ENCODE data around the gene TCF25. TPM values are rescaled to one million over a fixed set of nuclear protein-coding genes. Genes with fewer than 3 reads are reported as not detected.
A peak's percentile ranks its signal among the peaks of the same experiment; 100 is the strongest.

Gene TCF25
- total RNA-seq, 1 experiment from 2014 or later, result 345 TPM

GRCh38 chr16:89899879-89900481 is 26.6 kb downstream of the TCF25 start:
- H3K4me3 ChIP-seq (replicated peaks in 1 of 2; ENCODE audit: low read depth in 1 of 2, low read length in 2 of 2), result no peak overlapping the region
- no peaks in the 10 kb centered on the region for H3K27me3 ChIP-seq (ENCODE audit: insufficient read depth, low read length)
- POLR2A ChIA-PET, result no interaction called here
- H3K36me3 ChIP-seq (ENCODE audit: control insufficient read depth in 1 of 2, insufficient read depth in 2 of 2, low read length in 2 of 2), result peaks cover 39 to 59% of the 10 kb centered on the region in 2 experiments
- no peak overlapping the region for H3K27ac ChIP-seq (ENCODE audit: low read depth, low read length)
- H2AFZ ChIP-seq (ENCODE audit: low read depth, low read length, poor library complexity, severe bottlenecking), result no peak overlapping the region
- H3K4me1 ChIP-seq (ENCODE audit: control insufficient read depth in 1 of 2, insufficient read depth in 2 of 2, low read length in 2 of 2), result no peaks in the 10 kb centered on the region
- TF ChIP-seq ZFX (IDR thresholded peaks at IDR 0.05) (0 out of 2 replicates have a peak, but pooled peaks have one; percentile 3), TCF7L2 (IDR thresholded peaks at IDR 0.05; ENCODE audit: borderline replicate concordance, extremely low read depth, insufficient read depth, insufficient read length) (no peak)
- intact Hi-C loops (cut with micrococcal nuclease), result no loop called here
- ATAC-seq (no peak), DNase-seq (ENCODE audit: low read depth, low spot score) (no peak)
- CTCF ChIA-PET, result interaction anchor here (1.2 kb wide), 1 partner anchor 11 kb away, joined by 4 read pairs; no protein-coding TSS in a partner anchor
- no peaks in the 10 kb centered on the region for H4K20me1 ChIP-seq (ENCODE audit: insufficient read depth)
- H3K9me2 ChIP-seq (ENCODE audit: insufficient read depth), result no peaks in the 10 kb centered on the region
- BruUV-seq (replicated peaks), result no TSS peak
- no peaks in the 10 kb centered on the region for H3K9me3 ChIP-seq (ENCODE audit: control insufficient read depth in 1 of 2, insufficient read depth in 1 of 2, low read depth in 1 of 2, low read length in 2 of 2)
- RAD21 ChIA-PET (ENCODE audit: low non-redundant PET in 1 of 2, low total read pairs in 2 of 2, uncharacterized antibody in 2 of 2, unreplicated experiment in 2 of 2), result no interaction called here
- no peak overlapping the region for H3K4me2 ChIP-seq (ENCODE audit: low read length)
- peaks cover 3% of the 10 kb centered on the region; the same call in 1 of the 2 replicates for H3K79me2 ChIP-seq (ENCODE audit: insufficient read depth, low read length)
- no peak overlapping the region for H3K9ac ChIP-seq (ENCODE audit: low read length)

GRCh38 chr16:89900885-89901284 is 27.5 kb downstream of the TCF25 start:
- CTCF ChIA-PET, result no interaction called here
- POLR2A ChIA-PET, result no interaction called here
- H4K20me1 ChIP-seq (ENCODE audit: insufficient read depth), result no peaks in the 10 kb centered on the region
- H3K9me3 ChIP-seq (ENCODE audit: control insufficient read depth in 1 of 2, insufficient read depth in 1 of 2, low read depth in 1 of 2, low read length in 2 of 2), result no peaks in the 10 kb centered on the region
- H3K4me2 ChIP-seq (ENCODE audit: low read length), result no peak overlapping the region
- DNase-seq (ENCODE audit: low read depth, low spot score) (no peak), ATAC-seq (no peak)
- H3K27me3 ChIP-seq (ENCODE audit: insufficient read depth, low read length), result no peaks in the 10 kb centered on the region
- no TSS peak for BruUV-seq (replicated peaks)
- H3K36me3 ChIP-seq (ENCODE audit: control insufficient read depth in 1 of 2, insufficient read depth in 2 of 2, low read length in 2 of 2), result peaks cover 34 to 50% of the 10 kb centered on the region in 2 experiments; a peak in 3 of 4 replicates
- H3K4me1 ChIP-seq (ENCODE audit: control insufficient read depth in 1 of 2, insufficient read depth in 2 of 2, low read length in 2 of 2), result no peaks in the 10 kb centered on the region
- H3K79me2 ChIP-seq (ENCODE audit: insufficient read depth, low read length), result peaks cover 3% of the 10 kb centered on the region; the same call in 1 of the 2 replicates
- H3K4me3 ChIP-seq (replicated peaks in 1 of 2; ENCODE audit: low read depth in 1 of 2, low read length in 2 of 2), result no peak overlapping the region
- intact Hi-C loops (cut with micrococcal nuclease), result no loop called here
- H2AFZ ChIP-seq (ENCODE audit: low read depth, low read length, poor library complexity, severe bottlenecking), result no peak overlapping the region
- no peaks in the 10 kb centered on the region for H3K9me2 ChIP-seq (ENCODE audit: insufficient read depth)
- RAD21 ChIA-PET (ENCODE audit: low non-redundant PET in 1 of 2, low total read pairs in 2 of 2, uncharacterized antibody in 2 of 2, unreplicated experiment in 2 of 2), result no interaction called here
- no peak overlapping the region for H3K9ac ChIP-seq (ENCODE audit: low read length)
- no peak overlapping the region for H3K27ac ChIP-seq (ENCODE audit: low read depth, low read length)
- TF ChIP-seq SRF (IDR thresholded peaks at IDR 0.05; ENCODE audit: low read depth) (no peak), SIN3A (IDR thresholded peaks at IDR 0.05; ENCODE audit: low read depth) (no peak), EGR1 (IDR thresholded peaks at IDR 0.05; ENCODE audit: low read depth) (no peak), ELF1 (IDR thresholded peaks at IDR 0.05; ENCODE audit: borderline replicate concordance, low read depth) (no peak), MAX (IDR thresholded peaks at IDR 0.05) (no peak), CTCF (IDR thresholded peaks at IDR 0.05 in 2 of 3, conservative IDR thresholded peaks at IDR 0.05 in 1 of 3; ENCODE audit: borderline replicate concordance in 1 of 3, insufficient read depth in 1 of 3, low read depth in 2 of 3, low read length in 2 of 3) (no peak), EZH2phosphoT487 (IDR thresholded peaks at IDR 0.05; ENCODE audit: borderline replicate concordance) (no peak), REST (IDR thresholded peaks at IDR 0.05; ENCODE audit: low read depth) (no peak), CBX3 (IDR thresholded peaks at IDR 0.05; ENCODE audit: low read depth) (no peak), EZH2 (IDR thresholded peaks at IDR 0.05) (no peak), RAD21 (IDR thresholded peaks at IDR 0.05; ENCODE audit: low read depth) (no peak), ZNF274 (IDR thresholded peaks at IDR 0.05; ENCODE audit: low read depth, low read length) (no peak), POLR2AphosphoS5 (IDR thresholded peaks at IDR 0.05; ENCODE audit: low read depth, low read length) (no peak)
- TF ChIP-seq, protein P1, sequence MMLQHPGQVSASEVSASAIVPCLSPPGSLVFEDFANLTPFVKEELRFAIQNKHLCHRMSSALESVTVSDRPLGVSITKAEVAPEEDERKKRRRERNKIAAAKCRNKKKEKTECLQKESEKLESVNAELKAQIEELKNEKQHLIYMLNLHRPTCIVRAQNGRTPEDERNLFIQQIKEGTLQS (IDR thresholded peaks at IDR 0.05), result no peak

Data from HCT116 (cell line).